Stimulated activated CD4-positive, alpha-beta T cell treated with anti-CD3 and anti-CD28 coated beads, Interleukin-1b, Interleukin-23, amount 100 ng/mL, for 4 hours (primary cell): Measurements from ENCODE around the gene BPIFB1.
A peak's percentile ranks its signal among the peaks of the same experiment; 100 is the strongest.

Source experiments
- DNase-seq, 2 donors: peaks; one replicate each; pipeline ENCODE4 v3.0.0-alpha.2; 2020; ENCODE audit warnings: low read depth in 2 of 2

Gene BPIFB1

DNA sequence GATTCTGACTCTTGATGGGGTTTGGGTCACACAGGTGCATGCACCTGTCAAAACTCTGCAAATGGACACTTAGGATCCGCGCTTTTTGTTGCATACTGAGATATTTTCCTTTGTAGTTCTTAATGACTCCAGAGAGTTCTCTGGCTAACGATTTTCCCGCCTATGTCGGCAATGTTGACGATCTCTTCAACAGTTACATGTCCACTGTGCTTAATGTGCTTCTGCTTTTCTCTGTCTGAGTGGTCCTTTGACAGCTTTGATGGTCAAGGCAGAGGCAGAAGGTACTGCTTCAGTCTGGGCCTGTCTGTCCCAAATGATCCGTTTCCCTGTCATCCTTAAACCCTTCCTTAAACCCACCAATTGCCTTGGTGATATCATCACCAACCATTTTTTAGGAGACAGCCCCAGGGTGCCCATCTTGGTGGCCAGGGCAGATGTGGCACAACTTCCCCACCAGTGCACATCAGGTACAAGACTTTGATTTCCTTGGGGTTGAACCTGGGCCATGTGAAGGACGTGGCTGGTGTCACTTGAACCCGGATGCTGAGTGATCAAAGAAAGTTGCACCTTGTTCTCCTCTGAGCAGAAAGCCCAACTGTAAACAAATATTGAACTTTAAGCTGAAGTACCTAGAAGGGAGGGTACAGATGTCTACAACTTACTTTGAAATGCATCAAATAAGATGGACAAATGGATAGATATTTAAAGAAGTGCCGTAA is 10.7 kb upstream of the BPIFB1 start:
- no peak for DNase-seq

DNA sequence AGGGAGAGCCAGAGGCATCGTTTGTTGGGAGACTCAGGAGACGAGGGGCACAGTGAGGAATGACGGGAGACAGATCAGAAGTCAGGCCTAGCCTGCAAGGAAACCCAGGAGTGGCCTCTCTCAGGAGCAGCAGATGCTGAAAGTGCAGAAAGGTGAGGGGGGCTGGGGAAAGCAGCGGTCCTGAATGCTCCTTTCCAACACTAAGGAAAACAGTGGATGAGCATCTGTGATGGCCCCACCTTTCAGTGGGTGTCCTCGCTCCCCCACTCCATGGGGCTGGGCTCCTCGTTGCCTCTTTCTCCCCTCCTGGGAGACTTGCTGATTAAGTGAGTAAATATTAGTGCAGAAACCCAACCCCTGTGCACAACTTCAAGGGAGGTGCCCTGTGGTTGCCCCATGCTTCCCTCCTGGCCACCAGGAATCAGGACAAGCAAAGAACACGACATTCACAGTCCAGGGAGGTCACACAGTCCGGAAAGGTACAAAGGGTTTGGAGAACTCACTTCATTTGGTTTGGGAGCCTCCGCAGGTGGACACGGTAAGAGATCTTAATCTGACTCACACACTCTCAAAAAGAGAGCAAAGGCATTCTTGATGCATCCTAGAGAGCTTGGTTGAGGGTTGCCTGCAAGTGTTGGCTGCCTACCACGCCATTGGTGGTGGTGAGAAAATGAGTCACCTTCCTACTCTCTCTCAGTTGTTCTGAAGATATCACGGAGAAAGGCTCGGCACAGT is 9.7 kb upstream of the BPIFB1 start:
- DNase-seq = no peak

DNA sequence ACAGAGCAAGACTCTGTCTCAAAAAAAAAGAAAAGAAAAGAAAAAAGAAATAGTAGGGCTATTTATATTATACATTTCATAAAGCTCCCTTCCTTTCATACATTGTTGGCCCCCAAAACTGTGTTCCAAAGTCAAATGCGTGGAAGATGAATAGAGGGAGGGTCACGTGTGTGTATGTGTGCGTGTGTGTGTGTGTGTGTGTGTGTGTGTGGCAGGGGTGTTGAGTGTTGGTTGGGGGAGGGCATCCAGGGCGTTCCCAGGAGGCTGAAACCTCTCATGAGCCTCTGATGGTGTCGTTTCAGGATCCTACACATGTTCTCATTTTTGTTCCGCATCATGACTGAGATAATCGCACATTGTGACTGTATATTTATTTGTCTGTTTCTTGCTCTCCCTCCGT is 7.8 kb upstream of the BPIFB1 start:
- no peak for DNase-seq

DNA sequence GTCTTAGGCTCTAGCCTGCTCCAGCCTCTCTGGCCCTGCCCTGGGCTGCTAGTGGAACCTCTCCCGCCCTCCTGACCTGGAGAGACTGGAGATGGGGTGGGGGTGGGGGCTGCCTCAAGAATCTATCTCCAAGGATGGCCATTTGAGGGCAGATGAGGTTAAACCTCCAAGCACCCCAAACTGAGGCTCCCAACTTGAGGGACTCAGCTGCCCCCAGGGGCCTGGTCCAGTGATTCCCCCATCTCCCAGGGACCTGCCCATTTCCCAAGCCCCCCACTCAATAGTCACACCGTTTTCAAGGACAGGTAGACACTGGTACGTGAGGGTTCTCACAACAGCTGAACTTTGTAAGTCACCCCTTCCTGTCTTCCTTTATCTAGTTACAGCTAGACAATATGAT is 7.1 kb upstream of the BPIFB1 start:
- no peak for DNase-seq

DNA sequence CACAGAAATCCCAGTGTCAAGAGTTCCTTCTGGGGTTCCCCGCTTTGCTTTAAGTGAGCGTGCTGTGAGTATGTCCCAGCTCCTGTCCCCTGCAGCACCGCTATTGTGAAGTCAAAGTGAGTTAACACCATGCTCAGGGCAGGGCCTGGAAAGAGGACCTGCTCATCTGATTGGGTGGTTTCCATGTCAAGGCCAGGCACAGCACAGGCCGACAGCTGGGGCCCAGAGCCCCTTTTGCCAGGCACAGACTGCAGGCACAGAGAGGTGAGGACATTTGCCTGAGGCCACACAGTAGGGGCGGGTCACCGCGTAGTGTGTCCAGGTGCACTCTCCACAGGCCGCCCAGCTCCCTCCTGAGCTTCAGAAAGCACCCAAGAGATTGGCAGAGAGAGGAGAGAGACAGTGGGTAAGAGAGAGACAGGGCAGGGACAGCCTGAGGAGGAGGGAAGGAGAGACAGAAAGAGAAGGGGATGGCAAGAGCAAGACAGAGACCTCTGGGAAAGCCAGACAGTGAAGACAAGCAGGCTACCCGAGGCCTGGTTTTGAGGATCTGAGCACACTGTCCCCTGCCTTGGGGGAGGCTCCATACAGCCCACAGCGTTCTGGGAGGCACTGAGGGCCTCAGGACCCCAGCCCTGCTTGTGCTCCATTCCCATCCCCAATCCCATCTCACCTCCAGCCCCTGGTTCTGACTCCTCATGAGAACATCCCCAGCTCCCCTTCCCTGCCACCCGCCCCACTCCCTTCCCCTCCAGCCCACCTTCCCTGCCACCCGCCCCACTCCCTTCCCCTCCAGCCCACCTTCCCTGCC is 6.5 kb upstream of the BPIFB1 start:
- DNase-seq = no peak

DNA sequence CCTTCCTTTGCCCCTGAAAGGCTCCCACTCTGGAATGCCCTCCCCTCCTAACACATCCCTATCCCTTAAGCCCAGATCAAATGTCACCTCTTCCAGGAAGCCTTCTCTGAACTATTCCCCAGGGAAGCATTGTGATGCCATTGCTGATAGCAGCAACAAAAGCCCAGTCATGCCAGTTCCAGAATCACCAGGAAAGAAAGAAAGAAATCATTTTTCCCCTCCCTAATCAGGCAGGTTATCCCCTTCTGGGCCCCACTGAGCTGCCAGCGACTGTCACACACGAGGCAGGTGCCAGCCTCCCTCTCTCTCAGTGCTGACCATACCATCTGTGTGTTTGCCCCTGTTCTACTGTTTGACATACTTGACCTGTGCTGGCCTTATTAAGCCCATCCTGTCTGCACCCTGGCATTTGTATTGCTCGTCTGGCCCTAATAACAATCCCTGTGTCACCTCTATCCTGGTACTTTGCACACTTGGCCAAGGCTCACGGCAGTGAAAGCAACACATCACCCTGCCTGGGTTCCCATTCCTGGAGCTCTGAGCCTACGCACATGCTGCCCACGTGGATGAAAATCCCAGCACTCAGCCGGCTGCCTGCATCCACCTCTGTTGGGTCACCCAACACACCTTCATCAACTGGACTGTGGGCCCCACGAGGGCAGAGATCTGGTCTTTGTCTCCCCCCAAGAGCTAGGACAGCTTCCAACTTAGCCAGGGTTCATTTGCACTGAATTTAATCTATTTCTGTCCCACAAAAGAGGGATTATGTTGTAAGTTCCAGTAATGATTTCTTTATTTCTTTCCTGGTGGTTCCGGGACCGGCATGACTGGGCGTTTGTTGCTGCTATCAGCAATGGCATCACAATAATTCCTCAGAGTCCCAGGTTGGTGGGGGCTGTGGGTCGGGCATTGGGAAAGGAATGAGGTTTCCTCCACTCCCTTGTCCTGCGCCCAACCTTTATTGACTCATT is 5.3 kb upstream of the BPIFB1 start:
- DNase-seq = no peak

DNA sequence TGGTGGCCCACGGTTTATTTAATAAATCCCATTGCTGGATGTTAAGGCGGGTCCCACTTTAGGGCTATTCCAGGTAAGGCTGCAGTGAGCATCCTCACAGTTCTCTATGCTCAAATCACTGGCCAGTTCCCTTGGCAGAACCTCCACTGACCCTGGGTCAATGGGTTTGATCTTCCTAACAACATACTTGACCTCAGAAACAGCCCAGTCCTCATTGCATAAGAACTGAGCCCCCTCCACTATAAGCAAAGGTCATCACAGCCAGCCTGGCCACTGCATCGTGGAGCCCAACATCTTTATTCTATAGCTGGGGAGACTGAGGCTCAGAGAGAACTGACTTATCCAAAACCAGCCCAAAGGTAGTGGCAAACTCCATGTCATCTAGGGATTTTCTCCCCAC is 4.3 kb upstream of the BPIFB1 start:
- no peak for DNase-seq

DNA sequence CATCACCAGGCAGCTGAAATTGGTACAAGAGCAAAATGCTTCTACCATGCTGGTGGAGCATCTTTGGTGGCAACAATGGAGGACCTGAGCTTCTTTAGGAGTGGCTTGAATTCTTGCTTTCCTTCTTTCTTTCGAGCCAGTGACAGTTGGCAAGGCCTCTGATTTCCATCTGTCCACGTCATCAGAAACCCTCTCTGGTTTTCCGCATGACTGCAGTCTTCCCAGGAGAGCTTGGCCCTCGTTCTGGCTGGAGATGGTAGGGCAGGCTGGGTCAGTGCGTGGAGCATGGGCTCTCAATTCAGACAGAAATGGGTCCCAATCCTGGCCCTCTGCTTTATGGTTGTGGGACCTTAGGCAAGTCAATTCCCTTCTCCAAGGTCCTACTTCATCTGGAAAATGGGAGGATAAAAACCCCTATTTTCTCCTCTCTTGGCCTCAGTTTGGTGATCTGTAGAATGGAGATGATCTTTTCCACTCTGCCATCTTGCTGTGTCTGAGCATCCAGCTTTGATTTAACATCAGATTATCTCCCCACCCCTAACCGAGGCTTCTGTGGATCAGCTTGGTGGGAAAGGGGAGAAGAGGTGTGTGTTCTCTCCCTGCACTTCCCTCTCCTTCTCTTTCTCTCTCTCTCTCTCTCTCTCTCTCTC is 3.6 kb upstream of the BPIFB1 start:
- DNase-seq = no peak

DNA sequence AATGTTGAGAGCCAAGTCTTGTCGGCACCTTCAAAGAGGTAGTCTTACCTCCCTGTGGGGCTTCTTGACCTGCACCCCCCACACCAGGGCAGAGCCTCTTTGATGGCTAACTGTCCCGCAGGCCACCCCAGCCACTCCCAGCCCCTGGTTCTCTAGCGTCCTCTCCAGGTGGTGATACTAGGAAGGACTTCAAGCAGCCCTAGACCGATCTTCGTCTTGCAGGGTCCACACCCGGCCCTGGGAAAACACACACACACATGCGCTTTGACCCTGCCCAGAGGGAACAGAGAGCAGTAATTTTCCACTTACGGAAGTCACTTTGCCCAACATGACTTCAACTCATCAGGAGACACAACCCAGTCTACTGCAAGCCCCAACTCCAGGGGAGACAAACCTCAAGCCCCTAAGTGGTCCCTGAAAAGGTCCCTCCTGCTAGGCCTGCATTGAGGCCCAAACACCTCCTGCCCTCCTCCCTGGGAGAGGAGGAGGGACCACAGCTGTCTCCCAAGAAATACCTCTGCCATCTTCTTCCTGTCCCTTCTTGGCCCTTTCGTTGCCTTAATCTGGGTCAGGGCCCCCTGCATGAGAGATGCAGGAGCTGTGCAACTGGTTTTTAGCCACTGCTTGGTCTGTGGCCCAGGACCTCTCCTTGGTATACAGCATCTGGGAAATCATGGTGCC is 2.9 kb upstream of the BPIFB1 start:
- DNase-seq = no peak

DNA sequence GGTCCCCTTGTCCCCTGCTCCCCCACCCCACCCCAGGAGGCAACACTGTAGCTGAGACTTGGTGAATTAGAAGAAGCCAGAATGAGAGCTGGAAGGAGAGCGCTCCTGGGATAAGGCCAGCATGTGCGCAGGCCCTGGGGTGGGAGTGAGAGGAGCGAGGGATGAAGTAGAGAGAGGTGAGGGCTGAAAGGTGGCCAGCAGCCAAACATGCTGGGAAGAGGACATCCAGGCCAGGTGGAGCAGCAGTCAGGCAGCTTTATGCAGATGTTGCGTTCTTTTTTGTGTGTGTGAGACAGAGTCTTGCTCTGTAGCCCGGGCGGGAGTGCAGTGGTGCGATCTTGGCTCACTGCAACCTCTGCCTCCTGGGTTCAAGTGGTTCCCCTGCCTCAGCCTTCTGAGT is 2.2 kb upstream of the BPIFB1 start:
- no peak for DNase-seq

DNA sequence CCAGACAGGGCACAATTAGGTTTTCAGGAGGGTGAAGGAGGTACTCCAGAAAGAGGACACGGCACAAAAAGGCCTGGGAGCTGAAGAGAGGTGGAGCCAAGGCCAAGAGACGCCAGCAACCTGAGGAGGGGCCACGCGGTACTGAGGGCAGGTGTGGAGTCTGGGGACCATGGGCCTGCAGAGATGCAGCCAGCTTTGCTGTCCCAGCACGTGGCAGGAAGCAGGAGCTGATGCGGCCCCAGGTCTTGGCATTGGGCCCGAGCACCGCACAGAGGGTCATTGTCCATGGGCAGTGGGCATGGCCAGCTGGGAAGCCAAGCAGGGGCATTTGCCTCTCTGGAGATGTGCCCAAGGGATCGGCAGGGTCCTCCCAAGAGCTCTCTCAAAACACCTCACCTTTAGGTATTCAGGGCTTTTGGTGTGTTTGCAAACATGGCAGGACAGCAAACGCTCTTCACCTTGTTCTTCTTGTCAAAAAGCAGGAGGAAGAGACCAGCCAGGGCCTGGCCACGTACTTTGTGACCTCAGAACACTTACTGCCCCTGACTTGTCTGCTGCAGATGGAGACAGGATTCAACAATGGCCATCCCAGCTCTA is 1.4 kb upstream of the BPIFB1 start:
- no peak for DNase-seq

DNA sequence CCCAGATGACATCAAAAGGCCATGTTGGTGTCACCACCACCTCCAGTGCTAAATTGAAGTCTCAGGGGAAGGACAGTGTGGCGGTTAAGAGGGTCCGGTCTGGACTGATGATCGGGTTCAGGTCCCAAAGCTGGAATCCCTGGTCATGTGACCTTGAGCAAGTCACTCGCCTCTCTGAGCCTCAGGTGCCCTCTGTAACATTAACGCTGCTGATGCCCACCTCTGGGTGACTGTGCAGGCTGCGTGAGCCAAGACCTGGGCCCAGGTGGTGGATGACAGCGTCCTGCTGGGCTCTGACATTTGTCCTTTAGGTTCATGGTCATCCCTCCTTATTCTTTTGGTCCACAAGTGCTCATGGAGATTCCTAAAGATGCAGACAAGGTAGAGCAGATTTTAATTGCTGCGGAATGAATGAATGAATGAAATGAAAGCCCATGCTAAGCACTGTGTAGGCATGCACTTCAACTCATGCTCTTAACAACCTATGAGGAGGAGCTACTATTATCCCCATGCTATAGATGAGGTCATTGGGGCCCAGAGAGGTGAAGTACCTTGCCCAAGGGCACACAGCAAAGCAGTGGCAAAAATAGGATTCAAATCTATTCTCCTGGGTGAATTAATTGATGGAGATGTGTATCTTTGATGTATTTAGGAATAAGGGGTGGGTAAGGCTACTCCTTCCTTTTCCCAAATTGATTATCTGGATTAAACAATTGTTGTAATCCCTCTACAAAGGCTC is 649 bp upstream of the BPIFB1 start:
- DNase-seq = no peak

DNA sequence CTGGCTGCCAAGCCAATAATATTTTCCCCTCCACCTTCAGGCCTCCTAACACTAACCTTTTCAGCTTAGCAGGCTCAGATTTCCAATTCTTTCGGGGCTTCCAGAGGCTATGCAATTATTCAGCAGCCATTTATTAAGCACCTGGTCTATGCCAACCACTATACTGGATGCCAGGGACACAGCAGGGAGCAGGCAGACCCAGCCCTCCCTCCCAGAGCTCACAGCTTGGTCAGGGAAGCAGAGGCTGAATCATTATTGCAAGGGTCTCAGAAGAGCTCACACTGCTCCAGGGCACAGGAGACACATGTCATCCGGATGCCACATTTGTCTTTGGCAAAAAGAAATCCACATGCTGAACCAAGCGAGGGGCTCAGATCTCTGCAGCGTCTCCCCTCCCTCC is 1.3 kb downstream of the BPIFB1 start:
- no peak for DNase-seq

DNA sequence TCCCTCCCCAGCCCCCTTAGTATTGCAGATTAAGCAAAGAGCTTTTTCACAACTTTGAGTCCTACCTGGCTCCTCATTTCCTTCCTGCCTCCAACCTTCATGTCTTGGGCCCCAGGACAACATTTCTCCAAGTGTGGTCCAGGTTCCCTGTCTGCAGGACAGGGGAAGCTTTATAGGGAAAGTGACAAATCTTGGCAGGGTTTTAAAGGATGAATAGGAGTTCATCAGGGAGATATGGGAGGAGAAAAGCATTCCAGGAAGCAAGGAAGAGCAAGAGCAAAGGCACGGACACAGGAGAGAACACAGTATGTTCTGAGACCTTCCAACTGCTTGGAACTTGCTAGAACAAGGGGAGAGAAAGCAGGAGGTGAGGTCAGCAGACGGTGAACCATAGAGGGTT is 1.9 kb downstream of the BPIFB1 start:
- DNase-seq = no peak

DNA sequence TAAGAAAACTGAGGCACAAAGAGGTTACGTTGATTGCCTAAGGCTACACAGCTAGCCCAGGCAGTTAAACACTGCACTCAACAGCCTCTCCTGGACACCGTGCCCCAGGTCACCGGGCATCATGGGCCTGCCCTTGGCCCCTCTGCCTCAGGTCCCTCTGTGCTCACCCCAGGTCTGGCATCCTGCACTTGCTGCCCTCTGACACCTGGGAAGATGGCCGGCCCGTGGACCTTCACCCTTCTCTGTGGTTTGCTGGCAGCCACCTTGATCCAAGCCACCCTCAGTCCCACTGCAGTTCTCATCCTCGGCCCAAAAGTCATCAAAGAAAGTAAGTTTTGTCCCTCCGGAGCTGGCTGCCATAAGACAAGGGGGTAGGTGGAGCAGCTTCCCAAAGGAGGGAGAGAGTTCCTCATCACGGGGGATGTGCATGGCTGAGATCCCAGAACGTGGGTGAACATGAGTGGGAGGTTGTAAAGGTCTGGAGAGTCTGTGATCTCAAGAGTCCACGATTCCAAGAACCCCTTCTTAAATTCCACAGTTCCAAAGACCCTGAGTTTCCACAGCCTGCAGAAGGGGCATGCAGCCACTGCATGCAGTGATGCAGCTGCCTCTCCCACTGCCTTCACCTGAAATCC is 3.0 kb downstream of the BPIFB1 start:
- DNase-seq = no peak

DNA sequence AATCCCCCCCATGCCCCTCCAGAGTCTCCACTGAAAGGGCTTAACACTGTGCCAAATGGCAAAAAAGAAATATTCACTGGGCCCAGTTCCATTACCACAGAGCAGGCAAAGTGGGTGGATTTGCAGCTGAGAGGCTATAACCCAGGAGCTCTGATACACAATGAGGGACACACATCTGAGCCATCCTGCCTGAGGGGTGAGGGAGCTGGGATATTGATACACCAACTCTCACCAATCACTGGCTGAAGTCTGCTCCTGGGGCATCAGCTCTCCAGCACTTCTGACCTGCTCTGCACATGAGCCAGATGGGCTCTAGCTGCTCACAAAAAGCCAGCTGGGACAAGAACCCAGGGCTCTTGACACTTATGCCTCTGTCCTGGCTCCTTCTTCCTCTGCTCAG is 4.9 kb downstream of the BPIFB1 start:
- DNase-seq = no peak

DNA sequence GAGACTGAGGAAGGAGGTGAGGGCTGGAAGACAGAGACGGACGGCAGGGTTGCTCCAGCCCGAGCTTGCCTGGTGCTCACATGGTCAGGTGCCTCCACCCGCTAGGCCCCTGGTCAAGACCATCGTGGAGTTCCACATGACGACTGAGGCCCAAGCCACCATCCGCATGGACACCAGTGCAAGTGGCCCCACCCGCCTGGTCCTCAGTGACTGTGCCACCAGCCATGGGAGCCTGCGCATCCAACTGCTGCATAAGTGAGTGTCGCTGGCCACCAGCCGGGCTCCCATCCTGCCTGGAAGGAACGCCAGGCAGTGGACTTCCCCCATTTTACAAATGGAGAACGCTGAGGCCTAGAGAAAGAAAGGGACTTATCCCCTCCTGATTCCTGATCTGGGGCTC is 7.8 kb downstream of the BPIFB1 start:
- DNase-seq = no peak

DNA sequence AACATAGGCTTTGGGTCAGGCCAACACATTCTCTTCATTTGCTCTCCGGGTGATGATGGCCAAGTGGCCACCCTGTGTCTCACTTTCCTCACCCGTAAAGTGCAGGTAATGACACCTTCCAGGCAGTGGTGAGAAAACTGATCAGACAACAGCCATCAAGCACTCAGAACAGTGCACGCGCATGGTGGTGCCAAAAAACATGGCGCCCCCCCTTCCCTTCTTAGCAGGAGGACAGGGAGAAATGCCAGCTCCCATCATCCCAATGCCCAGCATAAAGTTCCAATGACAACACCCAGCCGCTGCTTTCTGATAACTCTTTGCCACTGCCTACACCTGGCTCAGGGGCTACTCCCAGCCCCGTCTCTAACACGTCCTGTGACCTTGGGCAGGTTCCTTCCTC is 8.4 kb downstream of the BPIFB1 start:
- DNase-seq = no peak

DNA sequence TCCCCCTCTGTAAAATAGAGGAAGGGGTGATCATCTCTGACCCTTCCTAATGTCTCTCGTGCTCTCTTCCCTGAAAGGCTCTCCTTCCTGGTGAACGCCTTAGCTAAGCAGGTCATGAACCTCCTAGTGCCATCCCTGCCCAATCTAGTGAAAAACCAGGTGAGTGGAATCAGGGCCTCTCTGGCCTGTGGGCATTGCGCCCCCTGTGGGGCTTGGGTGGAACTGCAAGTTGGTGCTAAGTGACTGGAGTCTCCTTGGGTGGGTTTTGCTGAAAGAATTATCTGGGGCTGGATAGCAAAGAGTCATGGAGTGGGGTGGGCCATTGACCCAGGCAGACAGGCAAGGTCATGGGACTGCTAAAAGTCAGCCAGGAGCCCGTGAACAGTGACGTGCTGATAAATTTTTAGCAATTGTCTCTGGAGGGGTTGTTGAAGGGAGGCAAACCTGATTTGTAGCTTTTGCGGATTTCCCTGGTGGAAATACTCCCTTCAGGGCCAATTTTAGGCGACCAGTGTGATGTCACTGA is 8.9 kb downstream of the BPIFB1 start:
- peak; percentile 57 to 62 for DNase-seq
